NCI-H1694 (cell line): Measurements from ENCODE around the gene SPECC1.
"Not testable (repeated sequence)": the region's sequence is repeated elsewhere in the genome, so short reads cannot be mapped to it uniquely, and the experiment has no call there.

Experiments
- DNase-seq: peaks from one replicate; lab custom pipeline; 2025; lab: John Stamatoyannopoulos, UW

Gene SPECC1

DNA sequence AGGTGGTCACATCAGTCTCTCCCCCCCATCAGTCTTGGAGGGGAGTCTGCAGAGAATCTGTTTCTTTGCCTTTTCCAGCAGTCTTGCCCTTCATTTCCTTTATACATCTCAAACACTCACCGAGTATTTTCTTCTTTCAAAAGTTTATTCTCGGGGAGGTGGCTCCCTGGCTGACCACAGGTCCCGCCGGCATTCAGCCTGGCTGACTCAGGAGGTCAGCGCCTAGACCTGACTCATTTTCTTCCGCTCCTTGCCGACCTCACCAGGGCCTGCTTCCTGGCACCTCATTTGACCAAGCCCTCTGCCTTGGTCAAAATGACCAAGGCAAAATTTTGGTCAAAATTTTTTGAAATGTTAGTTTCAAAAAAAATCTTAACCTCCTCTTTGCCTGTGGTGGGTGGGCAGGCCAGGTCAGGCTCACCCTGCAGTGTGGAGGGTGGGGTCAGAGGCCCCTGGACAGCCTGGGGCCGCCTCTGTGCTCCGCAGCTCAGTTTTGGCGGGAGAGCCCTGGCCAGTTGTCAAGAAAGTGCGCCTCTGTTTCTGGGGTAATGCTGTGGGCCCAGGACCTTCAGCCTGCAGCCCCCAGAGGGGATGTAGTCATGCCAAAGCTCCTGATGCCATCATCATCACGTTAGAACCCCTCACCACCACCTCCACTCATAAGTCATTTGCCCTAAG, 165.6 kb downstream of the SPECC1 start:
- DNase-seq = no peak

DNA sequence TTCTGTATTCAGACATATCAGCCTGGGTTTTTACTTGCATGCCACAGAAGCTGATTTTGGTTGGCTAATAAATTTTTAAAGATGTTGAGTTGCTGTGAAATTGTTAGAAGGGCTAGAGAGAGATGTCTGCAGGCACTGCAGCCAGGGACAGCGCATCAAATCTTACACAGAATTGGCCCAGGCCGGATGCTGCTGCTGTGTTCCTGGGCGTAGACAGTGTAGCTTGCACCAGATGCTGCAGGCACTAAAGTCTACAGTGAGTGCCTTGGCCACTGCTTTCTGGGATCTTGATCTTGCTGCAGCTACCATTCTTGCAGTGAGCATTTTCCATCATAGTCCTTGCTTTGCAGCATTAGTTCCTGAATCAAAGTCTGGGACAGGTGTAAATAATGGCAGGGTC, 169.9 kb downstream of the SPECC1 start:
- DNase-seq = peak; percentile 1

DNA sequence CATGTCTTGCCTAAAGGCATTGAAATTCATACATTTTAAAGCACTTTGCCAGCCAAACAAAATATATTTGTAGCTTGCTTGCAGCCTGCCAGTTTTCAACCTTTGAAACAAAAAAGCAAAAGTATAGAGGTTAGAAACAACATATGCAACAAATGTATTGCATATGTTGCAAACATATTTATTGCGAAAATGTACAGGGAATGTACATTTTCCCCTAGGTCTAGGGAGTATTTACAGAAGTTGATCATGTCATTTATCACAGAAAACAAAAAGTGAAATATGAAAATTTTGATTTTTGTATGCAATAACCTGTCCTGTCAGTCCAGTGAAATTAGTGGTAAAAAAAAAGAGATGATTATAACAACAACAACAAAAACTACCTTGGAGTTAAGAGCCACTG, 171.5 kb downstream of the SPECC1 start:
- DNase-seq = no peak

DNA sequence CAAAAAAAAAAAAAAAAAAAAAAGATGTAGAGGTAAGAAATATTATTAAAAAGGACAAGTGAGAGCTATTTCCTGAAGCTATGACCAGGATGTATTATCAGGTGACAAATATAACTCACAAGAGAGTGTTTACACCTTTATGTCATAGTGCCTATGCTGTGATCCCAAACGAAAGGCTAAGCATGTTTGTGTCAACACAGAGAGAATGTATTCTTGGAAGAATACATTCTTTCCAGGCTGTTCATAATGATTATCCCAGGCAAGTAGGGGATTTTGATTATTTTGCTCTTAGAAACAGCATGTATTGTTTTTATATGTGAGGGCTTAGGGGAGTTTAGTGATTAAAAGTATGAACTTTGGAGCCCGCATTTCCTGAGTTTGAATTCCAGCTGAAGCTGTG, 175.0 kb downstream of the SPECC1 start:
- DNase-seq = no peak

DNA sequence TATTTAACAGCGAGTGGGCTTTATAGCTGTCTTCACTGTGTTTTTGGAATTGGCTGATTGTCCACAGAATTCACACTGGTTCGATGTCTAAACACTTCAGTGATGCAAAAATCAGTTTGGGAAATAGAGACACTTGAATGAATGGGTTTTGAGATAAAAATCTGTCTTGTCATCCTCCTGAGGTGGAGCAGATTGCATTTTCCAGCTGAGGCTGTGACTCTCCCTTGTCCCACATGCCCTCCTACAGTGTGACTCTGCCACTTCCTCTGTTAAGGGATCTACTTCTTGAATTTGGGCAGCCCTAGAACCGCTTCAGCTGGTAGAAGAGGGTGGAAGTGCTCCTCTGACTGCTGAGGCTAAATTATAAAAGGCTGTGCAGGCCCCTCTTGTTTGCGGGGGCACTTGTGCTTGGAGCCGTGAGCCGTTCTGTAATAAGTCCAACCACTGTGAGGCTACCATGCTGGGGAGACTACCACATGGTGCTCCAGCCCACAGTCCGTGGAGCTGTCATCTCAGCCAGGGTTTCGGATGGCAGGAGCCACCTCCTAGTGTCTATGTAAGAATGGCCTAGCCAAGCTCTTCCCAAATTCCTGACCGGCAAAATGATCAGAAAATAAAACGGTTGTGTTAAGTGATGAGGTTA, 175.9 kb downstream of the SPECC1 start:
- DNase-seq = no peak

DNA sequence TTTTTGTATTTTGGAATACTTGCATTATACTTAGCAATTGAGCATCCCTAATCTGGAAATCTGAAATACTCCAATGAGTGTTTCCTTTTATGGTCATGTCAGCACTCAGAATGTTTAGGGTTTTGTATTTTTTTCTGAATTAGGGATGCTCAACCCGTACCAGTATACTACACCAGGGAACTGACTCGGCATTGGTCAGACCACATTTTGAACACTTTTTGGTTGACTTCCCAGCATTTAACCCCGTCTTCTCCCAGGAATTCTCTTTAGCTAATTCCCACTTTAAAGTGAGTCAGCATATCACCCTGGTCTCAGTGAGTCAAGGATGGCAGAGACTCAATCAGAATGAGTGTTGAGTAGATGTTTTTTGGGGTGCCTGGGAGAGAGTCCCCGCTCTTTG, 177.9 kb downstream of the SPECC1 start:
- DNase-seq = no peak

DNA sequence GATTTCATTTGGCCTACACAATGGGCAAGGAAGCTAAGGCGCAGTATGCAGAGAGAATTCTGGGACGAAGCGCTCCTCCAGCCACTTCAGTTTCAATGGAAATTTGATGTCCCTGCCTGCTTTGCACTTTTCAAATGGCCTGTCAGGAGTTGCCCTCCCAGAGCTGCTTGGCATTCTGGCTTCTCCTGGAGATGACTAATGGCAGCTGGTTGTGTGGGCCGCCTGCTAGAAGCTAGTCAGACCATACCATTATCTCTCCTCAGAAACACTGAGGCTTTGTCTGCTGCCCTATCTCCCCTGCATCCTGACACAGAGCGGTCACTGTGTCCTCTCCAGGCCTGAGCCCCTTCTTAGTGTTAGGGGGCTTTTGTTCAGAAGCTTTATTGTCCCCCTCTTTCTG, 180.1 kb downstream of the SPECC1 start:
- peak; percentile 12 for DNase-seq

DNA sequence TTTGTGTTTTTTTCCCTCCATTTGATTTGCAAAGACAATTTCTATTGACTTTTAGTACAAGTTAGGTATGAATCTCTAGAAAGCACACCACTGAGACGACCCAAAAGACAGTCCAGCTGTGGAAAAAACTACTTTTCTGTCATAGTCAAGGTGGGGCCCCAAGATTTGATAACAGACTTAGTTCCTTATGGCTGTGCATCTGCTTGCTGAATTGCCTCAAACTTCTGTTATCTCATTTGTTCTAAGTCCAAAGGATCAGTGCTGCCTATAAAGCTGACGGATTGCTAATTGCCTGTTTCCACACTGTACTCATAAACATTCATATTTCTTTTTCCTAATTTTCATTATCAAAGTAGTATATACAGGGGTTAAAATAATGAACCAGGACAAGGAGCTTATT, 180.8 kb downstream of the SPECC1 start:
- no peak for DNase-seq

DNA sequence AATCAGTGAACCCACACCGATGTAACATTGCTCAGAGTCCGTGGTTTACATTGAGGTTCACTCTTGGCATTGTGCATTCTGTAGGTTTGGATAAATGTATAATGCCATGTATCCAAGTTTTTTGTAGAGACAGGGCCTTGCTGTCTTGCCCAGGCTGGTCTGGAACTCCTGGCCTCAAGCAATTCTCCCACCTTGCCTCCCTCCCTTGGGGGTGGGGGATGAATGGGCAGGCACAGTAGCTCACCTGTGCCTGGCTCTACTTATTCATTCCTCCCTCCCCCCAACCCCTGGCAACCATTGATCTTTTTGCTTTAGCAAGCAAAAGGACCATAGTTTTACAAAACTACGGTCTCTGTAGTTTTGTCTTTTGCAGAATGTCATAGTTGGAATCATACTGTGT, 181.4 kb downstream of the SPECC1 start:
- DNase-seq = no peak

DNA sequence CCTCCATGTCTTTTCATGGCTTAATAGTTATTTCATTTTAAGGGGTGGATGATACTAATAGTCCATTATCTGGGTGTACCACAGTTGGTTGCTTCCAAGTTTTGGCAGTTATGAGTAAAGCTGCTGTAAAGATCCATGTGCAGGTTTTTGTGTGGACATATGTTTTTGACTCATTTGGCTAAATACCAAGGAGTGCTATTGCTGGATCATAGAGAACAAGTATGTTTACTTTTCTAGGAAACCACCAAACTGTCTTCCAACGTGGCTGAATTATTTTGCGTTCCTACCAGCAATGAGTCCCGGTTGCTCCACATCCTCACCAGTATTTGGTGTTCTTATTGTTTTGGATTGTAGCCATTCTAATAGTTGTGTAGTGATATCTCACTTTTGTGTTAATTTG, 181.9 kb downstream of the SPECC1 start:
- DNase-seq = peak; percentile 61

DNA sequence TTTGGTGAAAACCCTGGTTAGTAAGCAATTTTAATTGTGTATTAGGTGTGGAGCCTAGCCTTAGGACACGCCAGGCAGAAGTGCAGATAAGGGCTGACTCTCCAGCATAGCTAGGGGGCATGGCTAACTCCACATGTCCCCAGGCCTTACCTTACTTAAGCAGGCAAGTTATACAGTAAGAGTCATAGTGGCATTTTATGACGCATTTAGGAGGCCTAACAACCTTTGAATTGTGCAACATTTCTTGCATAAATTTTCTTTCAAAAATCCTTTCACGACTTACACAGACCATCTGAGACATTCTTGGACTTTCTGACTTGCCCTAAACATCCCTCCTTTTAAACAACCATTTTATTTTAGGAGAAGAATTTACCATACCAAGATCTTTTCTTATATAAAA, 187.1 kb downstream of the SPECC1 start:
- not testable (repeated sequence) for DNase-seq

DNA sequence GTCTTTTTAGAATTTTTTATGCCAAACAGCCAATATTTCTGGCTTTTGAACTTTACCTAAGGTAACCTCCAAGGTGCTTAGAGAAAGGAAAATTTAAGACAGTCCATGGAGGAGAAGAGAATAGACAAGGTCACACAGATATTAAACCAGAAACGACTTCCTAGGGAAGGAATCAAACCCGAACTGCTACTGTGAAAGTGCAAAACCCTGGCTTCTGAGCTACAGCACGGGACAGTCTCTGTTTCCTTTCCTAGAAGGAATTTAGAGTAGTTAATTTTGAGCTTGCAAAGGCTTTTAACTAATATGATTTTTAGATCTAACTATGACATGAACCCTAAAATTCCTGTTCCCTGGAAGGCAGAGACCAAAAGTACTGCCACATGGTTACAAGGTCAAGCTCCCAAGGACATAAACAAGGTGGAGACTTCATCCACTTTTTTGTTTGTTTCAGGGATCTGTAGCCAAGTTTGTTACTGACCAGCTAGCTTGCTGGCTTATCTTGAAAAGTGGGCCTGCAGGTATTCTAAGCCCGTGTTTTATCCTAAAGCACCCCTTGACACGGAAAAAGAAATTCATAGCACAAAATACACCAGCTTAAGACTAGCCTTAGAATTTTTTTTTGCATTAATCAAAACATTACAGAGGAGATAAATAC, 188.2 kb downstream of the SPECC1 start:
- no peak for DNase-seq

DNA sequence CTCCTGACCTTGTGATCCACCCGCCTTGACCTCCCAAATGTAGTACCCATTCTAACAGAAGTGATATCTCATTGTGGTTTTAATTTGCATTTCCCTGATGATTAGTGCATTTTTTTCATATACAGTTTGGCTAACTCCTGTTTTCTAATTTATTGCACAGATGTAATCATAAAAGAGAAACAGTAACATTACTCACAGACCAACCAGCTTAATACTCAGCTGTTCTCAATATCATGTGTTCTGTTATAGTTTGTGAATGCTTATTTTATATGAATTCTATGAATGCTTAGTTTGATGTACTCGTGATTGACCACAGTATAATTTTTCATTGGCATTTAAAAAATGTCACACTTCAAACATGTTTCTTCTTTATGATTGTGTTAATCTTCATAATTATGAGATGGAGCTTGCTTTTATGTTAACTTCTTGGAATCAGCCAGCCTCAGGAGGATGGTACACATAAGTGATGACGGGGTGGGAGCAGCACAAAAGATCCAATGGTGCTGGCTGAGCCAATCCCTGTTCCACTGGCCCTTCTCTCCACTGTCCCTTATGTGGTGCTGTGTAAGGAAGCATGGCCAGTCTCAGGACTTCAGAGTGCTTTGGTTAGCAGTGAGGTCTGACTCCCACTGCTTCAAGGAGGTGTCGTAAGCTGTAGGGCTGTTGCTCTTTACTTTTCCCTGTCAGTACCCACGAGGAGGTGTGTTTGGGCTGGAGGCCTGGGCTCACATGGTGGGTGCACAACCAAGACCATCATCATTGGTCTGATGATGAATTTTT, 191.0 kb downstream of the SPECC1 start:
- no peak for DNase-seq

DNA sequence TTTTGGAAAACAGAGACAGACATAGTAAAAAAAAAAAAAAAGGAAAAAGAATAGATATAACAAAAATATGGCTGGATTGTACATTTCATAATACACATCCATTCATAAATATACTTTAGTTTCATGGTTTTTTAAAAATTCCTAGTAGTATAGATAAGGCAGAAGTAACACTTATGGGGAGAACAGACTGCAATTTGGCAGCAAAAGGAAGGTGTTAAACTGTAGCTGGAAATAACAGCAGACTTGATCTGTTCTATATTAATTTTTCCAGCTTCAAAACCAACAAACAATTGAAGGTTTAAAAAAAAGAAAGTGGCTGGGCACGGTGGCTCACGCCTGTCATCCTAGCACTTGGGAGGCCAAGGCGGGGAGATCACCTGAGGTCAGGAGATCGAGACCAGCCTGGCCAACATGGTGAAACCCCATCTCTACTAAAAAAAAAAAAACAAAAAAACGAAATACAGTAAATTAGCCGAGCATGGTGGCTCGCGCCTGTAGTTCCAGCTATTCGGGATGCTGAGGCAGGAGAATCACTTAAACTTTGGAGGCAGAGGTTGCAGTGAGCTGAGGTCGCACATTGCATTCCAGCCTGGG, 191.8 kb downstream of the SPECC1 start:
- DNase-seq = no peak

DNA sequence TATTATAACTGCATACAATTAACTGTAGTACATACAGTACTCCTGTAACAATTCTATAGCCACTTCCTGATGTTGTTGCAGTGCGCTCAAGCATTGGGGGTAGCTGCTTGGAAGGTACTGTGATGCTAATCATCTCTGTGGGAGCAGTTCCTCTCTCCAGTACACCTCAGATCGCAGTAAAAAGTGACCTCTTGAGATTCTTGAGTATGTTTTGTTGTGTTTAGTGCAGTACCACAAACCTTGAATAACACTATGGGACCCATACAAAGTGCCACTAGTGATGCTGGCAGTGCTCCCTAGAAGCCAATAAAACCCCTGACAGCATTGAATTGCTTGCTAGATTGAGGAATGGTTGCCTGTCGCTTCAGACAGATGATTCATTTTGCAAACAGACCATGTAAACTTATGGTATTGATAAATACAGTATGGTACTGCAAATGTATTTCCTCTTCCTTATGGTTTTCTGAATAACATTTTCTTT, 193.0 kb downstream of the SPECC1 start:
- no peak for DNase-seq

DNA sequence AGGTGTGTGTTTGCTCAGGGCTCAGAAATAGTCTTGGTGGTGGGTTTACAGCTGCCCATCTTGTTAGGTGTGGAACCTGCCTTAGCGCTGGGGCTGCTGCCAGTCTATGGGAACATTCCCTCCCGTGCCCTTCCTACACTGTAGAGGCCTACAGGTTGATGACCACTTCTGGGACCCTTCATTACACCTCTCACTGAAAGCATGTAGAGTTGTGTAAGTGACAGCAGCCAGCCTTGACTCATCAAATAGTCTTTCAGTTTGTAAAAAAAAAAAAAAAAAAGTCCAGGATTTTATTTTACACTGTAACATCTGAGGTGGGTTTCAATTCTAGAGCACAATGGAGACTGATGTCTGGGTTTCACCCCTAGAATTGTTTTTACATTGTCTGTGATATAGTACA, 193.9 kb downstream of the SPECC1 start:
- no peak for DNase-seq

DNA sequence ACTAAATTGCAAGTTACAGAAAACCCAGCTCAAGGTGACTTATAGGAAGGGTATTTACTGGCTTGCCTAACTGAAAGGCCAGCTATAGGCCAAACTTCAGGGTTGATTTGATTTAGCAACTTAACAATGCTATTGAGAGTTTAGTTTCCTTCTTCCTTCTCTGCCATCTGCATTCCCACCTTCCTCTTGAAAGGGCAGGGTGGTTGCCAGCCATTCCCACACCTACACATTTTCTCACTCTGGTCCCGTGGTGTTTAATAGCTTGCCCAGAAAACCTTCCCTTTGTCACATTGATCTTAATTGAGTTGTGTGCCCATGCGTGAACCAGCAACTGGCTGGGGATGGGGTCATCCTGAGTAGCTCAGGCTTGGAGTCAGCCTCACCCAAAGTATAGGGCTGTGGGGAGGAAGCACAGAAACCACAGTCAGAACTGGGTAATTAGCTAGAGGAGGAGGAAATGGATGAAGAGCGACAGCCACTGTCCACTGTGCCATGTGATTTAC, 194.7 kb downstream of the SPECC1 start:
- no peak for DNase-seq

DNA sequence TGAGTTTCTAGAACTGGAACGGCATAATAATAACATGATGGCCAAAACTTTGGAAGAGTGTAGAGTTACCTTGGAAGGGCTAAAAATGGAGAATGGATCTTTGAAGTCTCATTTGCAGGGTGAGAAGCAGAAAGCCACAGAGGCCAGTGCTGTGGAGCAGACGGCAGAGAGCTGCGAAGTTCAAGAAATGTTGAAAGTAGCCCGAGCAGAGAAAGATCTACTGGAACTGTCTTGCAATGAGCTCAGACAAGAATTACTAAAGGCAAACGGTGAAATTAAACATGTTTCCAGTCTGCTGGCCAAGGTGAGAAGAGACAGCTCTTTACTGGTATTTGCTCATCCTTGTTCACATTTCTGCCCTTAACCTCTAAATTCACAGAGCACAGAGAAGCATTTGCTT, 196.4 kb downstream of the SPECC1 start:
- DNase-seq = no peak

DNA sequence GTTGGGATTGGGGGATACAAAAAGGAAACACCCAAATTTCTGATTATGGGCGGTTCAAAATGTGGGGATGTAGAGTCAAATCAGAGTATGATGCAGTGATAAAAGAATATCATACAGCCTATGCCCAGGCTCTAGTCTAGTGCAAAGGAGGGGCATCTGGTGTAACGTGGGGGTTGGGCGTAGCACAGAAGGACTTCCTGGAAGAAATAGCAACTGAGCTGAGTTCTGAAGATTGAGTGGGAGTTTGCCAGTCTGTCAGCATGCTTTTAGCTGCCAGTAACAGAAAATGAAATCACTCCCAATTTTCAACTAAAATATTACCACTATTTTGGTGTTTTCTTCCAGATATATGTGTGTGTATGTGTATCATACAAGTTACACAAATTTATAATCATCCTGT, 196.9 kb downstream of the SPECC1 start:
- DNase-seq = no peak

DNA sequence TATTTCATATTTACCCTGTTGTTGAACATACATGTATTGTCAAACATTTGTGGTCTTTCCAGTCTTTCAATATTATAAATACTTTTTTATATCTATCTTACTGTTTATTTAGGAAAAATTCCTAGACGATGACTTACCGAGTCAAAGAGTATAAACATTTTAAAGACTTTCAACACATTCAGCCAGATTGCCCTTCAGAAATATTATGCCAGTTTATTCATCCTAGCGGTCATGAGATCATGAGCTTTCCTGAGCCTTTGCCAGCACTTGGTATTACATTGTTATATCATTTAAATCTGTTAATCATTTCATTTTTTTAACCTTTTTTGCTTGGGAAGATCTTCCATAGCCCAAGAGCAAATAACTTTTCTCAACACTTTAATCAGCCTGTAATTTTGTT, 197.4 kb downstream of the SPECC1 start:
- no peak for DNase-seq

DNA sequence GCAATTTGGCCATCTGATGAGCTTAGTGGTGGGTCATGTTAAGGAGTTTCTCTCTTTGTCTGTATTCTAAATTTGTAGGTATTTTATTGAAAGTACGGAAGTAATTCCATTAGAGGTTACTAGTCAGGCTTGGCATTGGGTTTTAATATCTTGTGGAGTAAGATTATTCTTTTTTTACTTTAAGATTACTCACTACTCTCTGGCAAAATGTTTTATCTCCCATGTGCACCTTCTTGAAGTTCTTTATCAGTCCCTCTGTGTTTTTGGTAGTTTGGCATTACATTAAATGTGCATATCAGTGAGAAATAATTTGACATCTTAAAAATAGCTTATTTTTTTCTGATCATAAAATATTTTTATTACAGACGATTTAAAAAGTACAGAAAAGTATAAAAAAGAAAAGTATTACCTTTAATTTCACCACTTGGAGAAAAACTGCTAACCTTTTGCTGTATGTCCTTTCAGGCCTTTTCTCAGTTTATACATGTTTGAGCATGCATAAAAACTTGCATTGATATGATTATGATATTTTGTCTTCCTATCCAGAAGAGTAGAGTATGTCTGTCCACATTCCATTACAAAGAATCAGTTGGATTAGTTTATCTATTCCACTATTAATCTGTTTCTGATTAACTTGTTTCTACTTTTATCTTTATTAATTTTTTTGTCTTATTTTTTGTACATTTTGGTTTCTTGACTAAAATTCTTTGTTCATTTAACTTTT, 198.3 kb downstream of the SPECC1 start:
- DNase-seq = no peak
